Left lung (tissue), 10 donors: Measurements from ENCODE around the gene MMP25. TPM values are rescaled to one million over a fixed set of nuclear protein-coding genes. Genes with fewer than 3 reads are reported as not detected.
A peak's percentile ranks its signal among the peaks of the same experiment; 100 is the strongest.
"Not testable (repeated sequence)": the region's sequence is repeated elsewhere in the genome, so short reads cannot be mapped to it uniquely, and the experiment has no call there.

Experiments
- ATAC-seq: fragments of 200-7000 bp; cut with Tn5 transposase; one replicate; pipeline ENCODE4 v1.9.1; 2020; ENCODE audit warnings: moderate library complexity
- DNase-seq, 4 donors: peaks; one replicate each; pipeline ENCODE4 v3.0.0-alpha.2; 2013 to 2020
- H3K27ac ChIP-seq, 2 donors: fragments of 200-600 bp; sonication (generic) in 1 of 2; one replicate each; pipeline versions ENCODE4 v1.5.0 to v1.8.0; 2020 to 2021
- H3K27me3 ChIP-seq, 2 donors: fragments of 200-600 bp; sonication (generic) in 1 of 2; one replicate each; pipeline versions ENCODE4 v1.5.0 to v1.8.0; 2020 to 2021
- H3K36me3 ChIP-seq, 2 donors: fragments of 200-600 bp; sonication (generic) in 1 of 2; one replicate each; pipeline versions ENCODE4 v1.5.0 to v1.8.0; 2020 to 2021
- H3K4me1 ChIP-seq, 2 donors: fragments of 200-600 bp; one replicate each; pipeline ENCODE4 v1.8.0; 2021
- H3K4me3 ChIP-seq, 2 donors: fragments of 200-600 bp; sonication (generic) in 1 of 2; one replicate each; pipeline versions ENCODE4 v1.5.0 to v1.8.0; 2020 to 2021; ENCODE audit warnings: mild to moderate bottlenecking in 1 of 2
- H3K9me3 ChIP-seq, 2 donors: fragments of 200-600 bp; sonication (generic) in 1 of 2; one replicate each; pipeline versions ENCODE4 v1.5.0 to v1.8.0; 2020 to 2021
- CTCF ChIP-seq, 2 donors: fragments of 200-600 bp; sonication (generic) in 1 of 2; IDR thresholded peaks; one replicate each; pipeline versions ENCODE4 v1.5.0 to v1.8.0; 2021; ENCODE audit warnings: antibody characterized with exemption in 2 of 2
- intact Hi-C, 2 donors: fragments of 100-400 bp; cut with DNase I; formaldehyde crosslinking; loops; one replicate each; pipeline versions ENCODE4 v1.11.2 to v1.14.2; 2022
- polyA plus RNA-seq, 6 donors: library from polyadenylated mRNA; unstranded; fragments of 120-200 nt; gene quantifications; one replicate each; pipeline ENCODE4 v1.2.1, GENCODE V29; 2013; ENCODE audit not compliant: insufficient read length in 6 of 6
- total RNA-seq, 2 donors: library from RNA; stranded (reverse); fragmentation: NEBNext Ultra II Directional; extraction: Animal tissue kit (Norgen Biotek cat#: 25700); gene quantifications; one replicate each; pipeline ENCODE4 v1.2.1, GENCODE V29; 2021
- donor health status: DM: no; HTN: yes; CAD: no.
- donor health status: DM: no; HTN: no; CAD: no.

Gene MMP25
- total and polyA plus RNA-seq, 8 donors = 1.8 to 91.9 (median 2.4) TPM

GRCh38 chr16:3070608-3071111, 24.3 kb downstream of the MMP25 start:
- Histone ChIP-seq H3K9me3 (no peaks in the 10 kb centered on the region), H3K4me3 (no peak overlapping the region), H3K27ac (no peak overlapping the region), H3K36me3 (peaks cover 0 to 12% of the 10 kb centered on the region in 2 donors), H3K27me3 (no peaks in the 10 kb centered on the region), H3K4me1 (peaks cover 0 to 52% of the 10 kb centered on the region in 2 donors)
- DNase-seq (no peak), ATAC-seq (no peak)
- intact Hi-C loops = no loop called here
- no peak for TF ChIP-seq CTCF (IDR thresholded peaks at IDR 0.05)

- intact Hi-C loops = no loop called here
- no peak for TF ChIP-seq CTCF (IDR thresholded peaks at IDR 0.05)
- no peak for DNase-seq
Measured at GRCh38 chr16:3071655-3072054, 25.3 kb downstream of the MMP25 start.

GRCh38 chr16:3072148-3072547, 25.8 kb downstream of the MMP25 start:
- H3K27ac ChIP-seq, ATAC-seq, H3K9me3 ChIP-seq, intact Hi-C loops, H3K27me3 ChIP-seq, H3K4me3 ChIP-seq, DNase-seq: not testable (repeated sequence)
- Histone ChIP-seq H3K36me3 (peaks cover 0 to 12% of the 10 kb centered on the region in 2 donors), H3K4me1 (peaks cover 0 to 42% of the 10 kb centered on the region in 2 donors)

More at GRCh38 chr16:3071655-3072054, 25.3 kb downstream of the MMP25 start:
- Histone ChIP-seq H3K4me1 (peaks cover 0 to 43% of the 10 kb centered on the region in 2 donors), H3K27me3 (no peaks in the 10 kb centered on the region), H3K36me3 (peaks cover 0 to 12% of the 10 kb centered on the region in 2 donors), H3K9me3 (no peaks in the 10 kb centered on the region), H3K4me3 (no peak overlapping the region), H3K27ac (no peak overlapping the region)
- no peak for ATAC-seq

- peaks cover 0 to 38% of the 10 kb centered on the region in 2 donors for H3K4me1 ChIP-seq
- H3K27me3 ChIP-seq, H3K4me3 ChIP-seq, DNase-seq, H3K9me3 ChIP-seq, intact Hi-C loops, ATAC-seq, H3K36me3 ChIP-seq: not testable (repeated sequence)
- H3K27ac ChIP-seq = peak overlapping the region in 1 of 2 donors; percentile 61
Measured at GRCh38 chr16:3072576-3073263, 26.4 kb downstream of the MMP25 start.

GRCh38 chr16:3073448-3073847, 27.1 kb downstream of the MMP25 start:
- DNase-seq (no peak), ATAC-seq (no peak)
- Histone ChIP-seq H3K4me3 (no peak overlapping the region), H3K36me3 (peaks cover 0 to 8% of the 10 kb centered on the region in 2 donors), H3K27ac (peak overlapping the region in 1 of 2 donors; percentile 61), H3K4me1 (peaks cover 0 to 30% of the 10 kb centered on the region in 2 donors), H3K27me3 (no peaks in the 10 kb centered on the region), H3K9me3 (no peaks in the 10 kb centered on the region)
- intact Hi-C loops = no loop called here
- TF ChIP-seq CTCF (IDR thresholded peaks at IDR 0.05) = no peak

- H3K9me3 ChIP-seq = no peaks in the 10 kb centered on the region
- TF ChIP-seq CTCF (IDR thresholded peaks at IDR 0.05) = no peak
- H3K4me3 ChIP-seq = no peak overlapping the region
- DNase-seq (peak in 1 of 4 donors; percentile 83), ATAC-seq (peak; percentile 55)
- H3K27ac ChIP-seq = peak overlapping the region in 1 of 2 donors; percentile 61
- H3K27me3 ChIP-seq = no peaks in the 10 kb centered on the region
- peaks cover 0 to 3% of the 10 kb centered on the region in 2 donors for H3K36me3 ChIP-seq
- intact Hi-C loops = no loop called here
- H3K4me1 ChIP-seq = peaks cover 0 to 21% of the 10 kb centered on the region in 2 donors
Measured at GRCh38 chr16:3074860-3075522, 28.6 kb downstream of the MMP25 start.
